H1 (cell line): ENCODE results near the gene GPHA2.

Source experiments
- ATF2 ChIP-seq: IDR thresholded peaks from 2 replicates; pipeline ENCODE4 v1.6.1; 2012; ENCODE audit warnings: low read length, inconsistent platforms
- CEBPB ChIP-seq: IDR thresholded peaks from 2 replicates; pipeline ENCODE4 v1.6.1; 2012; ENCODE audit warnings: low read depth, low read length
- CTCF ChIP-seq, 3 experiments: IDR thresholded peaks; 1 replicate in 2 of 3; 2 replicates in 1 of 3; pipeline versions ENCODE4 v1.5.1 to v1.6.1; 2011; ENCODE audit warnings: low read length in 3 of 3, mild to moderate bottlenecking in 3 of 3, inconsistent platforms in 2 of 3, low read depth in 1 of 3, moderate library complexity in 1 of 3; ENCODE audit not compliant: insufficient read depth in 1 of 3; ENCODE audit errors: control extremely low read depth in 1 of 3
- EZH2 ChIP-seq: fragments of 200-600 bp; sonication (generic); IDR thresholded peaks from 2 replicates; pipeline ENCODE4 v1.7.1; 2012; ENCODE audit warnings: low read depth, mild to moderate bottlenecking, moderate library complexity, low read length, inconsistent platforms; ENCODE audit not compliant: severe bottlenecking
- GABPA ChIP-seq: IDR thresholded peaks from 2 replicates; pipeline ENCODE4 v1.6.1; 2011; ENCODE audit warnings: mild to moderate bottlenecking, low read length, moderate library complexity, borderline replicate concordance; ENCODE audit not compliant: insufficient read depth
- NANOG ChIP-seq: IDR thresholded peaks from 2 replicates; pipeline ENCODE4 v1.6.1; 2011; ENCODE audit warnings: low read length, low read depth, mild to moderate bottlenecking, inconsistent platforms; ENCODE audit not compliant: insufficient read depth, poor library complexity, severe bottlenecking
- POLR2A ChIP-seq, 2 experiments: IDR thresholded peaks; 1 replicate in 1 of 2; 2 replicates in 1 of 2; pipeline ENCODE4 v1.6.1; 2011; ENCODE audit warnings: low read depth in 2 of 2, low read length in 2 of 2, mild to moderate bottlenecking in 2 of 2; ENCODE audit errors: control extremely low read depth in 1 of 2
- POLR2AphosphoS5 ChIP-seq: IDR thresholded peaks from 2 replicates; pipeline ENCODE4 v1.6.1; 2011; ENCODE audit warnings: low read depth, low read length
- ZNF274 ChIP-seq: IDR thresholded peaks from 2 replicates; pipeline ENCODE4 v1.7.0; 2012; ENCODE audit warnings: low read length, borderline replicate concordance; ENCODE audit errors: extremely low read depth
- TF ChIP-seq, protein P1 (sequence below): IDR thresholded peaks from 2 replicates; pipeline ENCODE4 v1.6.1; 2012; ENCODE audit warnings: inconsistent platforms
- TF ChIP-seq, protein P2 (sequence below): IDR thresholded peaks from 2 replicates; pipeline ENCODE4 v1.6.1; 2011; ENCODE audit warnings: low read length, improper control_type of control experiment

DNA sequence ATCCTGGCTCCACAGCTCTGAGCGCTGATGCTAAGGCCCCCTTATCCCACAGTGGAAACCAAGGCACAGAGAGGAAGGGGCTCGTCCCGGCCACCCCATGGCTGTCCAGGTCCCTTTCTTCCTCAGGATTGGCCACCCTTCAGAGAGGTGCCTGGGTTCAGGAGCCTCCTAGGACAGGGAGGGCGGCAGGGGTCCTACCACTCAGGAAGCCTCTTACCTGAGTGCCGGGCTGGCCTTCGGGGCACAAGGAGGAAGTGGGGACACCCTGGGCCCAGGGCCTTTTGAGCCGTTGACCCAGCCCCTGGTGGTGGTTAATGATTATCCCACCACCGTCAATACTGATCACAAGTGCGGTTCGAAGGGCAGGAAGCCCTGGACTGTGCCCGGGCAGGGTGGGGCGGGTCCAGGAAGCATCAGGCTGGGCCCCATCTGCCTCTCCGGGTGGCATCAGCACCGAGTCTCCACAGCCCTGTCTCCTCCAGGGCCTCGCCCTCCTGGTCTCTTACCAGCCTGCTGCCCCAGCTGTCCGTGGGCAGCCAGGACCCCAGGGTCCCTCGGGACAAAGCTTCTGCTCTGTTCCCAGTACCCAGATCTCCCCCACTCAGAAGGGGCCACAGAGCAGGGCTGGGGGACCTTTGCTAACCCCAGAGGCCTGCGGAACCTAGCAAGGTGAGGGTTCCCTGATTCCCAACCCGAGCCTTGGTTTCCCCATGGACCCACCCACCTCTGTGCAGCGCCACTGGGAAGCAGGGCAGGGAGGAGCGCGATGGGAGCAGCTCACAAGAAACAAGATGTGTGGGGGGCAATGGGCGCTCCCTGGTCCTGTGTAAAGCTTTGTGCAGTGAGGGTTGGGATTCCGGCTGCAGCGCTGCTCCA lies 42.3 kb downstream of the GPHA2 start:
- TF ChIP-seq, protein P1, sequence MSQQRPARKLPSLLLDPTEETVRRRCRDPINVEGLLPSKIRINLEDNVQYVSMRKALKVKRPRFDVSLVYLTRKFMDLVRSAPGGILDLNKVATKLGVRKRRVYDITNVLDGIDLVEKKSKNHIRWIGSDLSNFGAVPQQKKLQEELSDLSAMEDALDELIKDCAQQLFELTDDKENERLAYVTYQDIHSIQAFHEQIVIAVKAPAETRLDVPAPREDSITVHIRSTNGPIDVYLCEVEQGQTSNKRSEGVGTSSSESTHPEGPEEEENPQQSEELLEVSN, result no peak
- no peak for TF ChIP-seq CEBPB
- peak in 1 of 3 experiments; percentile 14; a peak in 1 of 4 replicates for TF ChIP-seq CTCF (IDR thresholded peaks at IDR 0.05; ENCODE audit: control extremely low read depth in 1 of 3, insufficient read depth in 1 of 3, low read depth in 1 of 3, low read length in 3 of 3)
- TF ChIP-seq ZNF274, result no peak
- no peak for TF ChIP-seq POLR2A (IDR thresholded peaks at IDR 0.05; ENCODE audit: control extremely low read depth in 1 of 2, low read depth in 2 of 2, low read length in 2 of 2)
- TF ChIP-seq POLR2AphosphoS5, result no peak
- TF ChIP-seq, protein P2, sequence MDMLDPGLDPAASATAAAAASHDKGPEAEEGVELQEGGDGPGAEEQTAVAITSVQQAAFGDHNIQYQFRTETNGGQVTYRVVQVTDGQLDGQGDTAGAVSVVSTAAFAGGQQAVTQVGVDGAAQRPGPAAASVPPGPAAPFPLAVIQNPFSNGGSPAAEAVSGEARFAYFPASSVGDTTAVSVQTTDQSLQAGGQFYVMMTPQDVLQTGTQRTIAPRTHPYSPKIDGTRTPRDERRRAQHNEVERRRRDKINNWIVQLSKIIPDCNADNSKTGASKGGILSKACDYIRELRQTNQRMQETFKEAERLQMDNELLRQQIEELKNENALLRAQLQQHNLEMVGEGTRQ, result no peak
- no peak for TF ChIP-seq GABPA
- no peak for TF ChIP-seq ATF2
- TF ChIP-seq EZH2, result no peak
- TF ChIP-seq NANOG, result no peak
